Activated T-cell treated with anti-CD3 and anti-CD28 coated beads, Interleukin-2, amount 50 U/mL, for 72 hours (primary cell): Measurements from ENCODE around the gene LRRC8D. TPM values are rescaled to one million over a fixed set of nuclear protein-coding genes. Genes with fewer than 3 reads are reported as not detected.
A peak's percentile ranks its signal among the peaks of the same experiment; 100 is the strongest.
"Not testable (repeated sequence)": the region's sequence is repeated elsewhere in the genome, so short reads cannot be mapped to it uniquely, and the experiment has no call there.

Source experiments
- ATAC-seq, 2 donors: fragments of 150-1000 bp; cut with Tn5 transposase; replicated peaks in 1 of 2; 2 replicates each; pipeline ENCODE4 v1.10.0; 2021; ENCODE audit warnings: moderate library complexity in 2 of 2, mild to moderate bottlenecking in 1 of 2
- DNase-seq, 2 donors: peaks; one replicate each; pipeline ENCODE4 v3.0.0; 2021 to 2022; ENCODE audit warnings: mixed read lengths in 1 of 2
- H3K27ac Mint-ChIP-seq: one replicate; pipeline ENCODE4 v1.8.0; 2022; ENCODE audit warnings: mild to moderate bottlenecking, moderate library complexity, mixed read lengths
- H3K27me3 Mint-ChIP-seq: one replicate; pipeline ENCODE4 v1.8.0; 2022; ENCODE audit warnings: low read depth, mixed read lengths
- H3K36me3 Mint-ChIP-seq, 2 donors: one replicate each; pipeline ENCODE4 v1.8.0; 2022; ENCODE audit warnings: mixed read lengths in 2 of 2, mild to moderate bottlenecking in 1 of 2; ENCODE audit not compliant: insufficient read depth in 2 of 2
- H3K4me1 Mint-ChIP-seq: one replicate; pipeline ENCODE4 v1.8.0; 2022; ENCODE audit warnings: low read depth, mixed read lengths
- H3K4me3 Mint-ChIP-seq, 2 donors: one replicate each; pipeline ENCODE4 v1.8.0; 2022; ENCODE audit warnings: mild to moderate bottlenecking in 2 of 2, mixed read lengths in 2 of 2, moderate library complexity in 2 of 2
- H3K9me3 Mint-ChIP-seq, 2 donors: one replicate each; pipeline ENCODE4 v1.8.0; 2022; ENCODE audit warnings: mixed read lengths in 2 of 2
- total RNA-seq, 2 donors: library from RNA; stranded (reverse); gene quantifications; one replicate each; pipeline ENCODE4 v1.2.3, GENCODE V29; 2022

LRRC8D gene
- total RNA-seq, 2 donors from 2014 or later = 29.2 to 44.8 TPM

GRCh38 chr1:89911191-89911991 is 90.6 kb downstream of the LRRC8D start:
- Mint-ChIP-seq H3K27ac (no peak overlapping the region), H3K4me3 (no peak overlapping the region), H3K36me3 (peaks cover 0 to 8% of the 10 kb centered on the region in 2 donors), H3K27me3 (no peaks in the 10 kb centered on the region), H3K9me3 (no peaks in the 10 kb centered on the region), H3K4me1 (peaks cover 32% of the 10 kb centered on the region)
- ATAC-seq (no peak), DNase-seq (no peak)

- Mint-ChIP-seq H3K9me3 (no peaks in the 10 kb centered on the region), H3K4me1 (peaks cover 25% of the 10 kb centered on the region), H3K36me3 (peaks cover 0 to 8% of the 10 kb centered on the region in 2 donors), H3K27ac (no peak overlapping the region), H3K27me3 (no peaks in the 10 kb centered on the region), H3K4me3 (no peak overlapping the region)
- ATAC-seq = no peak
- DNase-seq = no peak
Observed at GRCh38 chr1:89912073-89912472, 91.2 kb downstream of the LRRC8D start.

- no peaks in the 10 kb centered on the region for H3K27me3 Mint-ChIP-seq
- H3K4me1 Mint-ChIP-seq = peaks cover 19% of the 10 kb centered on the region
- no peaks in the 10 kb centered on the region for H3K9me3 Mint-ChIP-seq
- peaks cover 0 to 8% of the 10 kb centered on the region in 2 donors for H3K36me3 Mint-ChIP-seq
- H3K4me3 Mint-ChIP-seq = no peak overlapping the region
- no peak overlapping the region for H3K27ac Mint-ChIP-seq
- DNase-seq (no peak), ATAC-seq (no peak)
Observed at GRCh38 chr1:89913353-89914095, 92.7 kb downstream of the LRRC8D start.

GRCh38 chr1:89917353-89917752 is 96.5 kb downstream of the LRRC8D start:
- no peaks in the 10 kb centered on the region for H3K9me3 Mint-ChIP-seq
- peaks cover 0 to 10% of the 10 kb centered on the region in 2 donors for H3K36me3 Mint-ChIP-seq
- DNase-seq = no peak
- no peaks in the 10 kb centered on the region for H3K27me3 Mint-ChIP-seq
- H3K27ac Mint-ChIP-seq = no peak overlapping the region
- H3K4me3 Mint-ChIP-seq = no peak overlapping the region
- peaks cover 17% of the 10 kb centered on the region for H3K4me1 Mint-ChIP-seq
- no peak for ATAC-seq

DNA sequence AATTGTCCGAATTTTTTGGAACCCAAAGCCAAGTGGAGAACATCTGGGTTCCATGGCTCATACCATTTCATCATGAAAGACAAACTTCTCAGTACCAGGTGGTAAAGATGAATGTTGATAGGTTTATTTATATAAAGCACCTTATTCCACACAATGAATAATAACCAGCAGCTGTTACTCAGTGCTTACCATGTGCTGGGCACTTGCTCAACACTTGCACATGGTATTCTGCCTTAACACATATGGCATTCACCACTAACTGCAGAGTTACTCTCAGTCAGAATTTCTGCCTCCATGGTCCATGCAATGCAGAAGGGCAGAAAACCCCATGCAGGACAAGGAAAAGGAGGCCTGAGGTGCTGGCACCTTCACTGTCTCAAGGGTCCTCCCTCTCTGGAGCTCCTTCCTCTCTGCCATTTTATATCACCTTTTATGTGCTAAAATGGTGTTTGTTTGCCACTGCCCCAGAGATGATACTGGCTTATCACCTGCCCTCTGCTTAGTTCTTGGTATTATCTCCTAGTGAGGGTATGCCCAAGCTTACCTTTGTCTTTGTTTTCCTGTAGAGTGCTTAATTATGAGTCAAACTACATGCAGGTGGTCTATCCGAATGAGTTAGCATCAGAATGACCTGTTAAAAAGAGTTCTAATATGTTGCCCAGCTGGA is 97.4 kb downstream of the LRRC8D start:
- Mint-ChIP-seq H3K9me3 (peaks cover 0 to under 1% of the 10 kb centered on the region in 2 donors), H3K36me3 (peaks cover 0 to 12% of the 10 kb centered on the region in 2 donors), H3K4me1 (peaks cover 17% of the 10 kb centered on the region), H3K27ac (no peak overlapping the region), H3K27me3 (no peaks in the 10 kb centered on the region), H3K4me3 (no peak overlapping the region)
- ATAC-seq (no peak), DNase-seq (no peak)

GRCh38 chr1:89918794-89919155 is 97.9 kb downstream of the LRRC8D start:
- ATAC-seq = no peak
- Mint-ChIP-seq H3K27ac (no peak overlapping the region), H3K36me3 (peaks cover 4 to 18% of the 10 kb centered on the region in 2 donors), H3K4me3 (no peak overlapping the region), H3K9me3 (peaks cover 3 to 5% of the 10 kb centered on the region in 2 donors), H3K4me1 (peaks cover 17% of the 10 kb centered on the region), H3K27me3 (no peaks in the 10 kb centered on the region)
- DNase-seq = no peak

- DNase-seq = no peak
- Mint-ChIP-seq H3K9me3 (peaks cover 3 to 7% of the 10 kb centered on the region in 2 donors), H3K36me3 (peaks cover 4 to 21% of the 10 kb centered on the region in 2 donors), H3K4me3 (no peak overlapping the region), H3K4me1 (peaks cover 17% of the 10 kb centered on the region), H3K27me3 (no peaks in the 10 kb centered on the region), H3K27ac (no peak overlapping the region)
- ATAC-seq = no peak
Observed at GRCh38 chr1:89919174-89919573, 98.3 kb downstream of the LRRC8D start.

DNA sequence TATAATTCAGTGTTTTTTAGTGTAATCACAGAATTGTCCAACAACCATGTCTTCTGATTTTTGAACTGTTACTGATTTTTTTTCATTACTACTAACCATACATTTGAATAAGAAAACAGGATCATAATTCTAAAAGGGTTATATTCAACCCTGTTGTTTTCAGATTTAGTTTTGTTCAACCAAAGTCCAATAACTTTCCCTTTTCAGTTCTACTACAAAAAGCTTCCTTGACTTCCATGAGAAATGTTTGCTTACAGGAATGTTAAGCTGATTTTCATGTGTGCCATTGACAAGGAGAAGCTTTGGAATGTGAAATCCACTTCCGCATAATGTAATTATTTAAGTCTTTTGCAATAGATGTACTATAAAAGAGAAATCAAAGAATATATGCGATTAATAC is 102.1 kb downstream of the LRRC8D start:
- Mint-ChIP-seq H3K36me3 (peaks cover 4 to 18% of the 10 kb centered on the region in 2 donors), H3K27me3 (no peaks in the 10 kb centered on the region), H3K9me3 (peaks cover 3 to 7% of the 10 kb centered on the region in 2 donors), H3K4me3 (no peak overlapping the region), H3K27ac (no peak overlapping the region), H3K4me1 (peaks cover 11% of the 10 kb centered on the region)
- ATAC-seq (no peak), DNase-seq (no peak)

- Mint-ChIP-seq H3K9me3 (peaks cover 3 to 7% of the 10 kb centered on the region in 2 donors), H3K27ac (no peak overlapping the region), H3K4me3 (no peak overlapping the region), H3K4me1 (peaks cover 11% of the 10 kb centered on the region), H3K36me3 (peaks cover 4 to 18% of the 10 kb centered on the region in 2 donors), H3K27me3 (no peaks in the 10 kb centered on the region)
- DNase-seq (no peak), ATAC-seq (no peak)
Observed at GRCh38 chr1:89923517-89923916, 102.7 kb downstream of the LRRC8D start.

- not testable (repeated sequence) for H3K4me3 Mint-ChIP-seq, DNase-seq, ATAC-seq, H3K27me3 Mint-ChIP-seq, H3K27ac Mint-ChIP-seq, H3K4me1 Mint-ChIP-seq, H3K9me3 Mint-ChIP-seq
- H3K36me3 Mint-ChIP-seq = peaks cover 4 to 20% of the 10 kb centered on the region in 2 donors
Observed at GRCh38 chr1:89924075-89924474, 103.2 kb downstream of the LRRC8D start.

DNA sequence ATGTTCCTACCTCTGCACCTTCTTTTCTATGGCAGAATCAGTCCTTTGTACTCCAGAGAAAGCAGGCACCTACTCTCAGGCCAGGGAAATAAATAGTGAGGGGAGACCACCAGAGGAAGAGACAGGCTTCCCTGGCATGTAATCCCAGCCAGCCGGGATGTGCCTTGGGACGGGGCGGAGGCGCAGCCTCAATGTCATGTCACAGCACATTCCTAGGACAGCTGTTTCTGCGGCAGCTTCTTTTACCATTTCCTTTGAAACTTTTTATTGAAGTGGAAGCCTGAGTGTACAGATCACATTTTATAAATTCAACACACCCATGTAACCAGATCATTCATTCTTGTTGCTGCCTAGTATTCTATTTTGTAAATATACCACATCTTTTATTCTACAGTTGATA is 106.2 kb downstream of the LRRC8D start:
- Mint-ChIP-seq H3K27ac (no peak overlapping the region), H3K4me1 (no peaks in the 10 kb centered on the region), H3K27me3 (no peaks in the 10 kb centered on the region), H3K4me3 (no peak overlapping the region), H3K9me3 (peaks cover 3 to 7% of the 10 kb centered on the region in 2 donors), H3K36me3 (peaks cover 4 to 16% of the 10 kb centered on the region in 2 donors)
- DNase-seq (no peak), ATAC-seq (no peak)

DNA sequence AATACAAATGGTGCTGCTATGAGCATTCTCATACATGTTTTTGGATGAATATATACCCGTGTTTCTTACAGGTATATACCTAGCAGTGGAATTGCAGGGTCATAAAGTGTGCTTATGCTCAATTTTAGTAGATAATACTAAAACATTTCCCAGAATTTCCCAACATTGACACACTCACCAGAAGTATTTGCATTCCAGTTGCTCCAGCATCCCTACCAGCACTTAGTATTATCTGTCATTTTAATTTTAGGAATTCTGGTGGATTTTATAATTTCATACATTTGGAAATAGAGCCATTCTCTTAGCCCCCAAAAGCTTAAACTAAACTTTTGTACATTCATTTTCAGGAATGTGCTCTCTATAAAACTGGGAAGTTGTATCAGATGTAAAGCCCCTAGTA is 106.6 kb downstream of the LRRC8D start:
- Mint-ChIP-seq H3K36me3 (peaks cover 4 to 14% of the 10 kb centered on the region in 2 donors), H3K4me1 (no peaks in the 10 kb centered on the region), H3K27me3 (no peaks in the 10 kb centered on the region), H3K4me3 (no peak overlapping the region), H3K27ac (no peak overlapping the region), H3K9me3 (peaks cover 3 to 7% of the 10 kb centered on the region in 2 donors)
- ATAC-seq (no peak), DNase-seq (no peak)

DNA sequence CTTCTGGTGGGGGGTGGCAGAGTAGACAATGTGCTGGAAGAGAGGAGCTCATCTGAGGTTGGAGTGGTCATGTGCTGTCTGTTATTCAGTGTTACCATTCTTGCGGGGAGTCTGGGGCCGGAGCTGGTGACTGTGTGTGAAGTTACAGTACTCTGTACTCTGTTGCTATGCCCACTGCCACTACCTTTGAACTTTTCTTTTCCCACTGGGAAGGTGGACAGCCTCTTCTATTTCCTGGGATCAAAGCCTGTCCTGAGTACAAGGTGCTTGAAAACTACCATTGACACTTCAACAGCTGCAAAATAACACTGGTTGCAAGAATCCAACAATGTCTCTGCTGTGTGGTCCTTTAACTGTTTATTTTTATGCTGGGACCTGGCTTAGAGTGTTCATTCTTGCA is 107.7 kb downstream of the LRRC8D start:
- no peak for DNase-seq
- Mint-ChIP-seq H3K4me1 (no peaks in the 10 kb centered on the region), H3K27me3 (no peaks in the 10 kb centered on the region), H3K9me3 (peaks cover under 1 to 4% of the 10 kb centered on the region in 2 donors), H3K27ac (peak overlapping the region; percentile 3), H3K4me3 (no peak overlapping the region), H3K36me3 (peaks cover 7 to 19% of the 10 kb centered on the region in 2 donors)
- ATAC-seq = no peak
